Spinal cord (tissue), 10 donors: ENCODE results near the gene SGCA. TPM values are rescaled to one million over a fixed set of nuclear protein-coding genes. Genes with fewer than 3 reads are reported as not detected.

Experiments
- DNase-seq, 6 donors: peaks; one replicate each; pipeline versions ENCODE4 v3.0.0 to v3.0.0-alpha.2; 2013 to 2015; ENCODE audit warnings: low spot score in 6 of 6, low read depth in 4 of 6
- H3K27ac ChIP-seq: one replicate; pipeline ENCODE4 v1.5.1; 2013; ENCODE audit warnings: low read depth, low read length, control low read depth
- H3K27me3 ChIP-seq: one replicate; pipeline ENCODE4 v1.6.1; 2013; ENCODE audit warnings: low read length; ENCODE audit not compliant: control insufficient read depth, insufficient read depth
- H3K36me3 ChIP-seq: one replicate; pipeline ENCODE4 v1.6.1; 2013; ENCODE audit warnings: low read length; ENCODE audit not compliant: control insufficient read depth, insufficient read depth
- H3K4me1 ChIP-seq: one replicate; pipeline ENCODE4 v1.6.1; 2013; ENCODE audit warnings: low read length; ENCODE audit not compliant: control insufficient read depth, insufficient read depth
- H3K4me3 ChIP-seq: one replicate; pipeline ENCODE4 v1.5.1; 2013; ENCODE audit warnings: low read depth, low read length, control low read depth
- H3K9me3 ChIP-seq: one replicate; pipeline ENCODE4 v1.6.1; 2013; ENCODE audit warnings: low read length; ENCODE audit not compliant: control insufficient read depth, insufficient read depth
- WGBS: methylation state at CpG from one replicate; pipeline ENCODE4 v1.1.5; 2013; ENCODE audit warnings: missing lambda C conversion rate; ENCODE audit not compliant: insufficient coverage; 5-methylcytosine and 5-hydroxymethylcytosine counted together
- polyA plus RNA-seq, 2 donors: library from polyadenylated mRNA; unstranded; fragments of 120-200 nt; gene quantifications; one replicate each; pipeline ENCODE4 v1.2.1, GENCODE V29; 2013; ENCODE audit not compliant: insufficient read length in 2 of 2
- total RNA-seq, 2 donors: library from RNA; depleted of rRNA in 1 of 2; stranded (reverse); fragments of 120-200 nt in 1 of 2; fragments of >200 nt in 1 of 2; gene quantifications; one replicate each; pipeline versions ENCODE4 v1.2.3 to v1.2.4, GENCODE V29; 2013 to 2014
- donor health status: healthy.

SGCA gene
- total and polyA plus RNA-seq, 4 donors: 0.72 to 3.0 (median 1.2) TPM

- H3K27ac ChIP-seq: peak overlapping the region; percentile 88
- H3K36me3 ChIP-seq: peaks cover 11% of the 10 kb centered on the region
- 42% methylated on average over 6 of the region's 10 CpGs for WGBS
These were observed 7.6 kb downstream of the SGCA start for GRCh38 chr17:50173335-50173941.

GRCh38 chr17:50174444-50174843 is 8.6 kb downstream of the SGCA start:
- WGBS: 100% methylated on average over 2 of the region's 6 CpGs
- Histone ChIP-seq H3K27me3 (no peaks in the 10 kb centered on the region), H3K36me3 (peaks cover 11% of the 10 kb centered on the region), H3K9me3 (no peaks in the 10 kb centered on the region), H3K4me1 (peaks cover 43% of the 10 kb centered on the region), H3K27ac (peak overlapping the region; percentile 88), H3K4me3 (no peak overlapping the region)
- no peak for DNase-seq

More at GRCh38 chr17:50173335-50173941, 7.6 kb downstream of the SGCA start:
- H3K9me3 ChIP-seq: no peaks in the 10 kb centered on the region
- DNase-seq: peak in 1 of 6 donors; percentile 76
- H3K4me3 ChIP-seq: no peak overlapping the region
- H3K27me3 ChIP-seq: no peaks in the 10 kb centered on the region
- peaks cover 48% of the 10 kb centered on the region for H3K4me1 ChIP-seq

- H3K27ac ChIP-seq: no peak overlapping the region
- H3K4me1 ChIP-seq: peaks cover 43% of the 10 kb centered on the region
- no peak for DNase-seq
- H3K36me3 ChIP-seq: peaks cover 11% of the 10 kb centered on the region
- no peaks in the 10 kb centered on the region for H3K9me3 ChIP-seq
- no peaks in the 10 kb centered on the region for H3K27me3 ChIP-seq
- H3K4me3 ChIP-seq: no peak overlapping the region
- 95% methylated on average over 11 of the region's 16 CpGs for WGBS
These were observed 9.4 kb downstream of the SGCA start for GRCh38 chr17:50175035-50175807.

- Histone ChIP-seq H3K4me3 (no peak overlapping the region), H3K4me1 (peaks cover 54% of the 10 kb centered on the region), H3K9me3 (no peaks in the 10 kb centered on the region), H3K27me3 (no peaks in the 10 kb centered on the region), H3K27ac (peak overlapping the region; percentile 80), H3K36me3 (peaks cover 7% of the 10 kb centered on the region)
- WGBS: 82% methylated on average over 18 of the region's 20 CpGs
- no peak for DNase-seq
These were observed 11.0 kb downstream of the SGCA start for GRCh38 chr17:50176559-50177357.

- H3K9me3 ChIP-seq: no peaks in the 10 kb centered on the region
- no peak for DNase-seq
- peak overlapping the region; percentile 29 for H3K4me3 ChIP-seq
- H3K27me3 ChIP-seq: no peaks in the 10 kb centered on the region
- peaks cover 60% of the 10 kb centered on the region for H3K4me1 ChIP-seq
- WGBS: 80% methylated on average over 10 of the region's 10 CpGs
- H3K27ac ChIP-seq: peak overlapping the region; percentile 80
- H3K36me3 ChIP-seq: peaks cover 3% of the 10 kb centered on the region
These were observed 11.7 kb downstream of the SGCA start for GRCh38 chr17:50177476-50177875.

- Histone ChIP-seq H3K27me3 (no peaks in the 10 kb centered on the region), H3K27ac (peak overlapping the region; percentile 80), H3K4me1 (peaks cover 58% of the 10 kb centered on the region), H3K36me3 (peaks cover 3% of the 10 kb centered on the region), H3K9me3 (no peaks in the 10 kb centered on the region), H3K4me3 (peak overlapping the region; percentile 29)
- peak in 2 of 6 donors; percentile 74 to 82 for DNase-seq
- WGBS: 9% methylated on average over 20 of the region's 22 CpGs
These were observed 12.4 kb downstream of the SGCA start for GRCh38 chr17:50177983-50178834.

GRCh38 chr17:50180111-50180510 is 14.3 kb downstream of the SGCA start:
- no peak for DNase-seq
- Histone ChIP-seq H3K27ac (no peak overlapping the region), H3K9me3 (no peaks in the 10 kb centered on the region), H3K4me1 (peaks cover 54% of the 10 kb centered on the region), H3K4me3 (peak overlapping the region; percentile 31), H3K27me3 (no peaks in the 10 kb centered on the region), H3K36me3 (peaks cover 3% of the 10 kb centered on the region)
- WGBS: 85% methylated on average over 4 of the region's 4 CpGs

- H3K36me3 ChIP-seq: peaks cover 1% of the 10 kb centered on the region
- peaks cover 49% of the 10 kb centered on the region for H3K4me1 ChIP-seq
- peak overlapping the region; percentile 31 for H3K4me3 ChIP-seq
- no peak for DNase-seq
- peak overlapping the region; percentile 80 for H3K27ac ChIP-seq
- H3K27me3 ChIP-seq: no peaks in the 10 kb centered on the region
- no peaks in the 10 kb centered on the region for H3K9me3 ChIP-seq
- WGBS: 69% methylated on average over 5 of the region's 12 CpGs
These were observed 14.8 kb downstream of the SGCA start for GRCh38 chr17:50180620-50181019.

- DNase-seq: peak in 2 of 6 donors; percentile 57 to 61
- 52% methylated on average over 10 of the region's 13 CpGs for WGBS
- H3K27ac ChIP-seq: peak overlapping the region; percentile 80
- peaks cover 48% of the 10 kb centered on the region for H3K4me1 ChIP-seq
- peaks cover 3% of the 10 kb centered on the region for H3K36me3 ChIP-seq
- no peaks in the 10 kb centered on the region for H3K9me3 ChIP-seq
- H3K27me3 ChIP-seq: no peaks in the 10 kb centered on the region
- peak overlapping the region; percentile 31 for H3K4me3 ChIP-seq
These were observed 15.3 kb downstream of the SGCA start for GRCh38 chr17:50181144-50181543.
